Testis (tissue), 2 donors: ENCODE measurements around the gene SERINC2.

Experiments
- CTCF ChIP-seq, 3 experiments: fragments of 450-650 bp in 2 of 3; fragments of 200-600 bp in 1 of 3; sonication (generic) in 1 of 3; IDR thresholded peaks; one replicate each; pipeline ENCODE4 v1.5.1; 2016 to 2019; ENCODE audit warnings: antibody characterized with exemption in 3 of 3, mild to moderate bottlenecking in 2 of 3, moderate library complexity in 1 of 3
- POLR2A ChIP-seq: fragments of 450-650 bp; IDR thresholded peaks from one replicate; pipeline ENCODE4 v1.6.1; 2017; ENCODE audit warnings: antibody characterized with exemption, mild to moderate bottlenecking, moderate library complexity

GRCh38 chr1:31398246-31398645, 14.8 kb upstream of the SERINC2 start:
- TF ChIP-seq POLR2A (no peak), CTCF (IDR thresholded peaks at IDR 0.05) (no peak)
